Activated CD4-positive, alpha-beta T cell treated with anti-CD3 and anti-CD28 coated beads, Interleukin-2, amount 50 U/mL, for 4 hours (primary cell): Measurements from ENCODE around the gene SLX9.

Experiments
- DNase-seq, 2 experiments: peaks; one replicate each; pipeline ENCODE4 v3.0.0-alpha.2; 2020

Gene SLX9

DNA sequence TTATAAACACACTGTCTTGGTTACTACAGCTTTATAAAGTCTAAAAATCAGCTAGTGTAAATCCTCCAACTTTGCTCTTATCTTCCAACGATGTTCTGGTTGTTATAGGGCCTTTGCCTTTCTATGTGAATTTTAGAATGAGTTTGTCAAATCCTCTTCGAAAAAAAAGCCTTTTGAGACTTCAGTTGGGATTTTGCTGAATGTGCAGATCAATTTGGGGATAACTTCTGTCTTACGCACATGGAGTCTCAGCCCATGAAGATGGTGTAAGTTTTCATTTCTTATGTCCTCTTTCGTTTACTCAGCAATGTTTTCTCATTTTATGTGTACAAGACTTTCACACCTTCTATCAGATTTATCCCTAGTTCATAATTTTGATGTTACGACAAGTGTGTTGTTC, 69.8 kb downstream of the SLX9 start:
- DNase-seq, result no peak

DNA sequence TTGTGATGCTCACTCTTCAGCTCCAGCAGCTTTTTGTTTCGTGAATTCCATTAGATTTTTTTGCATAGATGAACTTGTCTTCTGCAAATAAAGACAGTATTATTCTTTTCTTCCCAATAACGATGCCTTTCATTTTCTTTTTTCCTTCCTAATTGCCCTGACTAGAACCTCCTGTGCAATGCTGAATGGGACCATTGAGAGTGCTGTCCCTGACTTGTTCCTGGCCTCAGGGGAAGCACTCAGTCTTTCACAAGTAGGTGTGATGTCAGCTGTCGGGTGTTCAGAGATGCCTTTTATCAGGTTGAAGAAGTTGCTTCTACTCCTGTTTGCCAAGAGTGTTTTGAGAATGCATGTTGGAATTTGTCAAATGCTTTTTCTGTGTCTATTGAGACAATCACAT, 70.3 kb downstream of the SLX9 start:
- no peak for DNase-seq

- no peak for DNase-seq
Observed at GRCh38 chr21:45010860-45011259, 71.0 kb downstream of the SLX9 start.

- DNase-seq, result no peak
Observed at GRCh38 chr21:45011426-45011825, 71.6 kb downstream of the SLX9 start.

- no peak for DNase-seq
Observed at GRCh38 chr21:45011911-45012661, 72.3 kb downstream of the SLX9 start.

- no peak for DNase-seq
Observed at GRCh38 chr21:45012662-45013259, 72.9 kb downstream of the SLX9 start.

DNA sequence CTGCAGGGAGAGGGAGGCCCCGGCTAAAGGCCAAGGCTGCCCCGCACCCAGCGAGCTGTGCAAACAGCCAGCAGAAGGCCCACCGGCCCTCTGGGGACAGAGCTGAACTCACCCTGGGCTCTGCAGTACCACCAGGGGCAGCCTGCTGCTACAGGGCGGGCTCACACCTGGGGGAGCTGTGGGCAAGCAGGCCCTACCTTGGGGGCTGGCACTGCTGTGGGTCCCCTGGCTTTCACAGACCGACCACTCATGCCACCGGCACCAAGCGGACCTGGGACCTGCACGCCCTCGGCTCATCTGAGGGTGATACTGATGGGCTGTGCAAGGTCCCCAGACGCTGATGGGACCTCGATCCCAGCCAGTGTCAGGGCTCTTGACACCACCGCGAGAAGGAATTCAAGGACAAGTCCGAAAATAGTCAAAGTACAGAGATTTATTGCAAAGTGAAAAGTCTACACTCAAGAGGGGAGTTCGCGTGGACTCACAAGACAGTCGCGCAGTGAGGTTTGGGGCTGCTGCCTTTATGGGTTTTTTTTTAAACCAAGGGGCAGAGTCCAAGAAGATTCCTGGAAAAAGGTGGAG, 73.5 kb downstream of the SLX9 start:
- no peak for DNase-seq

DNA sequence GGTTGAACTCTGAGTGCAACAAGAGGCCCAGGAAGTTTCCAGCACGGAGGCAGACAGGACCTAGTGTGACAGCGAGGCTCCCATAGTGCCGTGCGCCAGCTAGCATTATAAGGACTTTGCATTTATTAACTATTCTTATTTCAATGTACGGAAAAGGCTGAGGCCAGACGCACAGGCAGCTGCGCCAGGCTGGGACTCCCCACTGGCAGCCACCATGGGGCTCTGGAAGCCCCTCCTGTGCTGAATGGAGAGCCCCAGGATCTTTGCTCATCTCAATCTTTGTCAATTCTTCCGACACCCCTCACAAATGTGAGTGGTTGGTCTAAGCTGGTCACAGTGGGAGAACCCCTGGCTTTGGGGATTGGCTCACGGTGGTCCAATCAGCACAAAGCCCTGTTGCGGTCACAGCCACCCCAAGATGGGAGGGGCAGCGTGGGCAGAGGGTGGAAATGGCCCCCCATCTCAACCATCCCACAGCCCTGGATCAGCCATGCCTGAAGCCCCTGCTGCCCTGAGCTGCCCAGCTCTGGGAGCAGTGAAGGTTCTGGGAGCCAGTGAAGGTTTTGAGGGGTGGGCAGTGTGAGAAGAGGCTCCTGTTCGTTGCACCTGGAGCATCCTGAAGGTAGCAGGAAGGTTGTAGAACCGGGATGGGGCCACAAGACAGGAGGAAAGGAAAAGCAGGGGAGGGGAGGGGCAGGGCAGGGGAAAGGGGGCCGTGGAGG, 75.1 kb downstream of the SLX9 start:
- no peak for DNase-seq

DNA sequence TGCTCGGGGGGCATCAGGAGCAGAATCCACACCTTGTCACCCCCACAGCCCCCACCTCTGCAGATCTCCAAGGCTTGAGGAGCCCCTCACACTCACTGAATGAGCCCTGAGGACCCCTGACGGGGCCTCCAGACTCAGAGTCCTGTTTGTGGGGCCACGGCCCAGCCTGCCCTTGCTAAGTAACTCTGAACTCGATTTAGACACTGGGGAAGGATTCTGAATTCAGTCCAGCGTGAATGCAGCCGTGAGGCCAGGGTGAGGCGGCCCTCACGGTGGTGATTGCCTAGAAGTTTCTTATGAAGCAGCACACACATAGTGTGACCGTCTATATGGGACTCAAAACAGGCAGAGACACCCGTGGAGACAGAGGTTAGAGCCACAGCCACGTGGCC, 75.6 kb downstream of the SLX9 start:
- no peak for DNase-seq

DNA sequence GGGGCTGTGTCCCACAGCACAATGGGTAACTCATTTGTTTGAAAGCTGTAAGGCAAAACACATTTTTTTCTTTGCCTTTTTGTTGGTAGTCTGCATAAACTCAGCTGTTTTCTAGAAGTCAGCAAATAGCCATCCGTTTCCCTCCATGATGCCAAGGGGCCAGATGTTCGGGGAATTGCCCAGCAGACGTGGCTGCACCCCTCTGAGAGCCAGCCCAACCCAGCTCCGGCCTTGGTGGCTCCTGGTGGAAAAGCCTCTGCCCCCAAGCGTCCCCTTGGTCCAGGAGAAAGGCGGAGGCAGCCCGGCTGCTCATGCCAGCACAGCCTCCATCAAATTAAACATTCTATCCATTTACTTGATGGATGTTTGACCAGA, 76.2 kb downstream of the SLX9 start:
- DNase-seq, result no peak

GRCh38 chr21:45016406-45017038, 76.7 kb downstream of the SLX9 start:
- DNase-seq, result no peak

DNA sequence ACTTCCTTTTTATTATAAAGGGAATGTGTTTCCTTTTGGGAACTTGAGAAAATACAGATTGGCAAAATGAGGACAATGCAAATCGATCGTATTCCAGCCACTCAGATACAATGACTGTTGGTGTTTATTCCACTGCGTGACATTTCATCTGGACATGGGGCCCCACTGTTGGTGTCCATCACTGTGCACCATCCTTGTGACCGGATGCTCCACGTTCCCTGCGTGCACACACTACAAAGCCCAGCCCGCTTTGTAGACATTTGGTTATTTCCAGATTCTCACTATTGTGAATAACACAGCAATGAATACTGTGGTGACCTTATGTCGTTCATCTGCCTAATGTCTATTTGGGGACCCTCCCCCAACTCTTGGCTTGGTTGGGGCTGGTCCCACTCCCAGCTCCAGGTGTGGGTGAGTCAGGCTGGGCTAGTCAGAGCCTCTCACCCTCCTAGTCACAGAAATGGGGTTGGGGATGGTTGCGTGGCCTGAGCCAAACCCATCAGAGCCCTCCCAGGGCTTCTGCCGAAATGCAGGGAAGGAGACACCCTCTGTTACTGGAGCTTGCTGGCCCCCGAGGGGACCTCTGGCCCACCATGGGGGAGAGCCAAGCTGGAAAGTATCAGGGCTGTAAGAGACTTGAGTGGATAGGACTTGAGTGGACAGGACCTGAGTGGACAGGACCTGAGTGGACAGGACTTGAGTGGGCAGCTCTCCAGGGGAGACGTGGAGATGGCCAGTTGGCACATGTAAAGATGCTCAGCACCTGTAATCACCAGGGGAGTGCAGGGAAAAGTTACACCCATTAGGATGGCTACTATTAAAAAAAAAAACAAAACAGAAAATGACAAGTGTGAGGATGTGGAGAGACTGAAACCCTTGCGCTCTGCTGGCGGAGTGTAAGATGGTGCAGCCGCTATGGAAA, 77.5 kb downstream of the SLX9 start:
- no peak for DNase-seq

GRCh38 chr21:45018131-45019075, 78.6 kb downstream of the SLX9 start:
- DNase-seq, result no peak

GRCh38 chr21:45019076-45019886, 79.5 kb downstream of the SLX9 start:
- DNase-seq, result no peak

DNA sequence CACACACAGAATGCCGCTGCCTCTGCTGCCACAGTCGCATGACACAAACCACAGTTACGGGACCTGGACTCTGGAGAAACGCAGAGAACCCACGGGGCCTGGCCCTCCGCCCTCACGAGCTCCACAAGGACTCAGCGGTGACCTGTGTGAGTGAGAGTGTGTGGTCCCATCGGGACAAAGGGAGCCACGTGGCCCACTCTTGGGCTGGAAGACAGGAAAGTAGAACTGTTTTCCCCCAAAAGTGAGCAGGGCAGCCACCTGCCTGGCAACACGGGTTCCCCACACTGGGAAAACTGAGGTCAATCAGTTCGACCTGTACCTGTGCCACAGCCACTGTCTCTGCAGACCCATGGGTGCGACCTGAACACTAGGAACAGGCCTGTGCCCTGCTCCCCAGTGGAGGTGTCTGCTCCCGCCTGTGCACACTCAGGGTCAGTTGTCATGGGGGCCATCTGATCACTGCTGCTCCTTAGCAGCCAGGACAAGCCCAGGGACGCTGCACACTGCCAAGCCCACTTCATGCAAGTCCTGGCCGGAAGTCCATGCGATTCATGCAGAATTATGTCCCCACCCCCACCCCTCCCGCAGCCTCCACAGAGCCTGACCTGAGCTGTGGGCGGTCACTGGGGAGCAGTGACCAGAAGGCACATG, 80.2 kb downstream of the SLX9 start:
- no peak for DNase-seq

DNA sequence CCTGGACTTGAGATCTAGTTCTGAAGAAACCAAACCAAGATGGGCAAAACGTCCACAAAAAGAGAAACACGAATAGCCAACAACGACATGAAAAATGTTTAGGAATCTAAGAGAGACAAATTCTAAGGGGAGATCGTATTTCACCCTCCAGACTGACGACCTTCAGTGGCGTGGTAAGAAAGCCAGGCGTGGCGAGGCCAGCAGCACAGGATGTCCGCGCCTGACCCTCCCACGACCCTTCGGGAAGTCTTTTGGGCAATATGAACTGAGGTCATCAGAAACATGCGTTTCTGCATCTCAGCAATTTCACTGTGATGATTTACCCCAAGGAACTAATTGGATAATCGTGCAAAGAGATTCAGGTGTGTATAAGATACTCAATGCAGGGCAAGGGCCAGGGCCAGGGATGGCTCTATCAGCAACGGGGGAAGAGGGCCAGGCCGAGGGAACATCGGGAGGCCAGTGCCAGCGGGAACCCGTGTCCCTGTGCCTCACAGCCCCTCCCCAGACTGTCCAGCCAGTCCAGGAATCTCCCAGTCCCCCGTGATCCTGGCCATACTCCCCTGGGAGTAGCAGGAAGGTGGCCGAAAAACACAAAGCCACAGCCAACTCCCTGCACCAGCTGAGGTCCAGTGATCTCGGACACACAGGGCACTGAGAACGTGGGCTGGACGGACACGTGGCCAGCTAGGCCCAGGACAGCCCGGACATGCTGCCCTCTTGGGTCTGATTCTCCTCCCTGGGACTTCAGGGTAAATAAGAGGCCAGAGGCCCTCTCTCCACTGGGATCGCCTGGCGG, 81.0 kb downstream of the SLX9 start:
- no peak for DNase-seq

DNA sequence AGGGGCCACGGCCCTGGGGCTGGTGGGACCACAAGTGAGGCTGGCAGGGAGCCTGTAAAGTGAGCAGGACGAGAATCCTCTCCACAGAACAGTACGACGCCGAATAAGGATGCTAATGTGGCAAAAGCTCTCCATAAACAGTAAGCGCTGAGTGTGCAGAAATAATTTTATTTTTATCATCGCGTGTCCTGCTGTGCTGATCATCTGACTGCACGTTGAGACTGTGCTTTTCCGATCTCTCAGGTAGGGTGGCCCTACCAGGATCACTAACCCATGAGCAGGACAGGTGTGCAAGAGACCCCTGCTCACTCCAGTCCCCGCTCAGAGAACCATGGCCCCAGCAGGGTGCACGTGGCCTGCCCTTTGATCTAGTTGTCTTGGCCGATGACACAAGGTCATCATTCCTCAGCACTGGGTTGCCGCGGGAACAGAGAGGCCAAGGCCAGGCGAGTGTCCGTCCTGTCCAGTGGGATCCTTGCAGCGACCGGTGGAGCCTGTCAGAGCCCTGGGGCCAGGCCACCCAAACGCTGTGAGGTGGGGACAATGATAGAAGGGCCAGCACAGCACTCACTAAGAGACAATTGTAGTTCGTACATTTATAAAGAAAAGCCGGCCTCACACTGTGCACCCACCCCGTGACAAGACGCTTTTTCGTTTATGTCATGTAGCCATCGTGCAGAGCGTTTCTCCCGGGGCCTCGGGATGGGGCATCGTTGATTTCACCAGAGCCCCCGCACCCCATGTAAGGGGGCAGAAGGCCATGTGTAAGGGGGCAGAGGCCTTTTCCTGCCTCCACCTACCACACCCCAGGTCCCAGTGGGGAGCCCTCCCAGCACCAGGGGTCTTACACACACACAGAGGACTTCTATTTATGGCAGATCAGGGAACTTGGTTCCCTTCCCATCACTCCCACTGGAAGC, 81.9 kb downstream of the SLX9 start:
- DNase-seq, result no peak

GRCh38 chr21:45022348-45022675, 82.5 kb downstream of the SLX9 start:
- DNase-seq, result no peak
